ENCODE data around the gene LAMB1. TPM values are rescaled to one million over a fixed set of nuclear protein-coding genes. Genes with fewer than 3 reads are reported as not detected.
"Not testable (repeated sequence)": the region's sequence is repeated elsewhere in the genome, so short reads cannot be mapped to it uniquely, and the experiment has no call there.

The LAMB1 gene
- total RNA-seq, 1 donor from 2014 or later, result 31.4 TPM

- no peak for DNase-seq
Measured at GRCh38 chr7:107969856-107970255, 33.1 kb downstream of the LAMB1 start.

GRCh38 chr7:107968449-107968848 lies 34.5 kb downstream of the LAMB1 start:
- DNase-seq, result no peak

GRCh38 chr7:107967420-107967819 lies 35.5 kb downstream of the LAMB1 start:
- no peak for DNase-seq

DNA sequence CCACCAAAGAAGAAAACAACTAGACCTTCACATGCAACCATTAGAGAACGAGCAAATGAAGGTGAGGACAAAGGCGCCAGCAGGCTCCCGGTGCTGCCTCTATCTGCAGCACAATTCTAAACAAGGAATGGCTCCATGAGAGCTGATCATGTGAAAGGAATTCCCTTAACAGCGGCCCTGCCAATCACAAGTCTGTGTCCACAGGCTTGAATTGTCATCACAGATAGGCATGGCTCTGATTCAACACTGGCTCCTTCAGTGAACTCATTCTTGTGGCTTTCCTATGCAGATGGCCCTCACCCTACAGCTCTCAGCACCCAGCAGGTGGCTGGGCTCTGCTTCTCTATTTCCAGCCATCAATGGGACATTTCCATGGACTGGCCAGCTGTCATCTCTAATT lies 36.2 kb downstream of the LAMB1 start:
- DNase-seq, result no peak

GRCh38 chr7:107964510-107964909 lies 38.5 kb downstream of the LAMB1 start:
- DNase-seq, result no peak

GRCh38 chr7:107962817-107963216 lies 40.1 kb downstream of the LAMB1 start:
- no peak for DNase-seq

DNA sequence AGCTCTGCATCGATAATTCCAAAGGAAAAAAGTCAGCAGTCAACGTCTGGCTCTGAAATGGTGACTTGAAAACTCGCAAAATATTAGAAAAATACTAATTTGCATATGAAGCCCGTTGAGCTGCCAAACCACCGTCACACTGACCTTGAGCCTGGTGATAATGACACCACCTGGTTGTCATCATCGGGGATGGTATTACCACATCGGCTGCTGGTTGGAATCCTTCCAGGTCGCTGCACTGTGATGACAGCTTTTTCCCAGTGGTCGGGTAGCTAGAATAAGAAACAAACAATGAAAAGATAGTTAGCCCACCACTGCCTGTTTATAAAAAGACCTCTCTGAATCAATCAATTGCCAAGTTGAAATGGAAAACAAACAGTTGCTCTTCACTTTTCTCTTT lies 41.6 kb downstream of the LAMB1 start:
- no peak for DNase-seq

DNA sequence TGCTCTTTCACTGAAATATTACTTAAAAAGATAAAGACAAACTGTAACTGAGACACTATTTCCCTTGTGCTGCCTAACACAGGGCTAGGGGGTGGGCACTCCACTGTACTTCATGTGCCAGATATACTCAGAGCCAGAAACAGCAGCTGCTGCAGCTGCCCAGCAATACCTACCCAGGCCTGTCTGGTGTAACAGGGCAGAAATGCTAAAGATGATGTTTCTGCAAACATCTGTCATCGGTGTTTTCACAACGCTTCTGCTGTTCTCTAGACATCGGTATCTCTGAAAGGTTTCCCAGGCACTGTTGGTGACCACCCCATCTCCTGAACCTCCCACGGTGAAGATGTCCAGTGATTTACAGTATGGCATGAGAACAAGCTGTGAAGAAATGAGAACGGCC lies 42.7 kb downstream of the LAMB1 start:
- no peak for DNase-seq

DNA sequence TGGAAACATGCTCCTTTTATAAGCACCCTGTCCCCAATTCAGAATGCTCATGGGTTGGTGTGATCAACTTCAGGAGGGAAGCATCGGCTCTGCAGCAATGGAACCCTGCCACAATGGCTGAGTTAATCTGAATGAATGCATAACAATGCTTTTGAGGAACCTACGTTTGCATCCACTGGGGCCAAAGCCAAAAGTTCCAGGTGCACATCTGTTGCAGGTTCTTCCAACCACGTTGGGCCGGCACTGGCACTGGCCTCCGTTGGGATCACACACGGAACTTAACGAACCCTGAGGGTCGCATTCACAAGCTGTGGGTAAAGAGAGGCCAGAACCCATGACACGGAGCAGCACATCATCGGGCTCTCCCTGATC lies 43.4 kb downstream of the LAMB1 start:
- no peak for DNase-seq

- no peak for DNase-seq
Measured at GRCh38 chr7:107958764-107959526, 44.0 kb downstream of the LAMB1 start.

DNA sequence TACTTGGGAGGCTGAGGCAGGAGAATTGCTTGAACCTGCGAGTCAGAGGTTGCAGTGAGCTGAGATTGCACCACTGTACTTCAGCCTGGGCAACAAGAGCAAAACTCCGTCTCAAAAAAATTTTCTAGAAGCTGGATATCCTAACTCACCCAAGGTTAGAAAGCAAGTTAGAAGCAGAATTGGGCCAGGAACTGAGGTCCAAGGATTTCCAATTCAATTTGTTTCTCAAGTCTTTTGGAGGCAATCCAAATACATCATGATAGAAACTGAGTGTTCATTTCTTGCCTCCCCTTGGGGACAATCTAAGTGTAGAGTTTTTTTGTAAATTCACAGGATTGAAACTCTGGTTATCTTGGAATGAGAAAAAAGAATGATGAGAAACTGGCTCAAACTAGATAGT lies 45.5 kb downstream of the LAMB1 start:
- no peak for DNase-seq

DNA sequence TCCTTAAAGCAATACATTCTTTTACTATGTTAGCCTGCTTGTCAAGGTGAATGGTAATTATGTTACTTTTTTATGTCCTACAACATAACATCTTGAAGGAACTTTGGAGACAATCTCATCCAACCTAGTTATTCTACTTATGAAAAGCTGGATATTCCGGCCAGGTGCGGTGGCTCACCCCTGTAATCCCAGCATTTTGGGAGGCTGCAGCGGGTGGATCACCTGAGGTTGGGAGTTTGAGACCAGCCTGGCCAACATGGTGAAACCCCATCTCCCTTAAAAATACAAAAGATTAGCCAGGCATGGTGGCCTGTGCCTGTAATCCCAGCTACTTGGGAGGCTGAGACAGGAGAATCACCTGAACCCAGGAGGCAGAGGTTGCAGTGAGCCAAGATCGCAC lies 46.0 kb downstream of the LAMB1 start:
- DNase-seq, result not testable (repeated sequence)

GRCh38 chr7:107955394-107955793 lies 47.6 kb downstream of the LAMB1 start:
- no peak for DNase-seq

DNA sequence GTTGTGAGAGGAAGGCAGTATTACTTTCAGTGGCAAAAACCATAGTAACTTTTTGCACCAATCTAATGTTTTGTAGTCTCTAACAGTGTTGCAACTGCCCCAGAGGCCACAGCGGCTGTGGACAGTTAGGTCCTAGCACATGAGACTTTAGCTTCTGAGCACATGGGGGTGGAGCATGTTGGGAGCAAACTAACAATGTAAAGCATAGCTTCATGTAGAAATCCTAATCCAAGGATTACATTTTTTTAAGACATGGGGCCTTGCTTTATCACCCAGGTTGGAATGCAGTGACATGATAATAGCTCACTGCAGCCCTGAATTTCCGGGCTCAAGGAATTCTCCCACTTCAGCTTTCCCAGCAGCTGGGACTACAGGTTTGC lies 49.0 kb downstream of the LAMB1 start:
- no peak for DNase-seq

DNA sequence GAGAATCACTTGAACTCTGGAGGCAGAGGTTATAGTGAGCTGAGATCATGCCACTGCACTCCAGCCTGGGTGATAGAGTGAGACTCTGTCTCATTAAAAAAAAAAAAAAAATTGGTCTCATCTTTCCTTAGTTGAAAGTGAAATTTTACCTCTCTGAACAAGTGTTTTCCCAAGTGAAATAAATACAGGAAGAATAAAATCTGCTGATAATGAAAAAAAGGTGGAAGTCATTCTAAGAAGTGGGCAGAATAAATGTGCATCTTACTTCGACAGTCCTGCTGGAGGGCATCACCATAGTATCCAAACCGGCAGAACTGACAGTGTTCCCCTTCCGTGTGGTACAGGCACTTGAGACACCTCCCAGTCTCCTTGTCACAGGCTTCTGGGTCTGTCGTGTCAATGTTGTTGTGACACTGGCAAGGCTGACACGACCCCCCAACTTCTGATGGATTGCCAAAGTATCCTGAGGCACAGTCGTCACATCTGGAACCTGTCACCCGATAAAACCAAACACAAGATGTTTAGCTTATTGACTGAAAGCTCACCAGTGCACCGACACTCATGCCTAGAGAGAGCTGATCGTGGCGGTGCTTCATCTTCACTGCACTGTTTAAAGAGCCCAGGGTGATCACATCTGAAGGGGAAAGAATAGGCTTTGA lies 49.6 kb downstream of the LAMB1 start:
- no peak for DNase-seq

DNA sequence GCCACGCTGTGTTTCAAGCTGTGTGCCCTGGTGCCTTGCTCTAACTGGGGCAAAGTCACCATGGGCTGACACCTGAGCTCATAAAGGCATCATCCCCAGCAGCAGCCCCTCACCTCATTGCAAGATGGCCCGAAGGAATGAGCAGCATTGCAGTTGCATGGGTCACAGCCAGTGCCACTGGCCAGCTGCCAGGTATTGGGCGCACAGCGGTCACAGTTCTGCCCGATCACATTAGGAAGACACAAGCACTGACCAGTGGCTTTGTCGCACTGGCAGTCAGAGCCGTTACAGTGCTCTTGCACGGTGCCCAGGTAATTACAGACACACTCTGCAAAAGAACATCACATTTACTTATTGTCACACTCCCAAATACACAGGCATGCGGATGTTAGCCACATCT lies 51.1 kb downstream of the LAMB1 start:
- no peak for DNase-seq

DNA sequence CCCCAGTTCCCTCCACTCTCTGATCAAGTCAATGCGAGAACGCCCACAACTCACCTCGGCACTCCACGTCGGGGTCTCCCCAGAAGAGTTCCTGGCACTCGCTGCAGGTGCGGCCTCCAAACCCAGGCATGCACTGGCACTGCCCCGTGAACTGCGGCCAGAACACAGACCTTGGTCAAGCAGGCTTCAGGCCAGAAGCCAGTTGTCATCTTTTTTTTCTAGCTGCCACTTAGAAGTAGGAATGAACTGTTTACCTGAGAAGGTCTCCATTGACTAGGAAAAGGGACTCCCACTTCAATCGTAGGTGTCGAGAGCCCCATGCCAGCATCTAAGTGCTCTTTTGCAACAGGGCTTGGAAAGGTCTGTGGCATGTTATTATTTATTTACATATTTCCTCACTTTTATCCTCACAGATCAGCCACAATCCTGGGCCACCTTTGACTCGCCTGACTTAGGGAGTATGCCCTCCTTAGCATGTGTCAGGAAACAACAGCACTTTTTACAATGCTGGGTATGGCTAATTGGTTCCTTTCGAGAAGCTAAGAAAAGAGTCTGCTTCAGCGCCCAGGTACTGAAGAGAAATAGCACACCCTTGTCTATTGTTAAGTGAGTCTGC lies 51.7 kb downstream of the LAMB1 start:
- DNase-seq, result no peak

DNA sequence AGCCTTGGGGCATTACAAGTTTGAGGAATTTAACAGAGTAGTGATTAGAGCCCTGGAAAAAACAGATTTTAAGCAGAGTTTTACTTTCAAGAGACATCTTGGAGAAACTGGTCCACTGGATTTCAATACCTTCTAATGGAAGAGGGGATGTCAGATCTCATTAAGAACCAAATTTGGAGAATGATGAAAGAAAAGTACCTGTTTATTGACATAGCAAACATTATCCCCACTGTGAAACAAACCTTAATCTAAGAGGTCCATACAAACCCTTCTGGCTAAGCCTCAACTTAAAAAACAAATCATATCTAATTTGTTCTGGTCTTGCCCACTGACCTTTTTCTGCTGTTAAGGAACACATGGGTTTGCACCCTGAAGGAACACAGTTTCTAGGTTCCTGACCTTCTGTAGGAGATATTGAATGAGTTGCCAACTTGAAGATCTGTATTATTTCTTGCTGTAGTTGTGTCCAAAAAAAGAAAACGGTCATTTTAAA lies 53.5 kb downstream of the LAMB1 start:
- DNase-seq, result no peak

DNA sequence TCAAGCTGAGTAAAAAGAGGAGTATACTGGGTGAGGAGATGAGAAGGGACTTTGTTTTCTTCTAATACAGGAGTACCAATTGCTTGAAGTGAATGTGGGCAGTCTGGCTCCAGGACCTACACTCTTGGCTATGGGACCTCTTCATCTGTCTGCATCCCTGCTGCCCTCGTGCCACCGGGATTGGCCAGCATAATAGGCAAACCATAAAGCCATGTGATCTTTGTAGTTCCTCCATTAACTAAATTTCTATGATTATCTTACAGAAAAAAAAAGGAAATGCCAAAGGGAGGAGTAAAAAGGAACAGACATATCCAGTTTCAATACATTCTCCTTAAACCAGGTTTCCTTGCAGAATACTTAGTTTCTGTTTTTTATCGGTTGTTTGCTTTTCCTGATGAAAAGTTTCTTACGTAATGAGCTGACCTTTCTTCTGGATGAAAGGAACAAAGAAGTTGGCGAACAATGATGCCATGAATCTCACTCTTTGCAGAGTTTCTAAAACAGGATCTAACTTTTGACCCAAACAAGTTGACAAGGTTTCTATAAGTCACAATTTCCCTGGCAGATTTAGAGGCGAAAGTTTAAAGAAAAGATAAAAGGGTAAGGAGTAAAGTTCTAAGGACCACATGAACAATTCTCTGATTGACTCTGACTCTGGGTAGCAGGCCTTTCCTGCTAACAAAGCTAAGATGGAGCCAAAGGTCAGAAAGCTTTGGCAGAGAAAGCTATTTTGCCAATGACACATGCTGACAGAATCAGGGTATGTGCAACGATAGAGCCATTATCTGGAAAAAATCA lies 54.1 kb downstream of the LAMB1 start:
- DNase-seq, result no peak

- no peak for DNase-seq
Measured at GRCh38 chr7:107946881-107947280, 56.1 kb downstream of the LAMB1 start.

GRCh38 chr7:107946451-107946850 lies 56.5 kb downstream of the LAMB1 start:
- DNase-seq, result no peak

- DNase-seq, result no peak
Measured at GRCh38 chr7:107945332-107945731, 57.6 kb downstream of the LAMB1 start.
